HepG2 (cell line): ENCODE data around the gene NAT9. TPM values are rescaled to one million over a fixed set of nuclear protein-coding genes. Genes with fewer than 3 reads are reported as not detected.

Source experiments
- CENPX ChIP-seq: sonication (generic); formaldehyde crosslinking; IDR thresholded peaks from 2 replicates; pipeline ENCODE4 v1.9.0; 2021; ENCODE audit warnings: mild to moderate bottlenecking, missing genetic modification reagents, moderate library complexity
- KDM2A ChIP-seq: sonication (generic); formaldehyde crosslinking; IDR thresholded peaks from 2 replicates; pipeline ENCODE4 v1.4.0; 2020; ENCODE audit warnings: low read depth, missing genetic modification reagents, borderline replicate concordance
- MBD4 ChIP-seq: IDR thresholded peaks from 2 replicates; pipeline ENCODE4 v1.6.1; 2012; ENCODE audit warnings: low read length, inconsistent platforms, borderline replicate concordance
- MTA3 ChIP-seq: sonication (generic); formaldehyde crosslinking; IDR thresholded peaks from 2 replicates; pipeline ENCODE4 v1.4.0; 2020; ENCODE audit warnings: missing genetic modification reagents
- PRDM15 ChIP-seq: sonication (generic); formaldehyde crosslinking; IDR thresholded peaks from 2 replicates; pipeline ENCODE4 v1.4.0; 2020; ENCODE audit warnings: missing genetic modification reagents
- SP5 ChIP-seq: IDR thresholded peaks from 2 replicates; pipeline ENCODE4 v1.6.1; 2016; ENCODE audit warnings: low read depth, borderline replicate concordance
- YEATS2 ChIP-seq: sonication (generic); formaldehyde crosslinking; IDR thresholded peaks from 2 replicates; pipeline ENCODE4 v1.4.0; 2020; ENCODE audit warnings: missing genetic modification reagents, borderline replicate concordance
- YEATS4 ChIP-seq: sonication (generic); formaldehyde crosslinking; IDR thresholded peaks from 2 replicates; pipeline ENCODE4 v1.4.0; 2020; ENCODE audit warnings: missing genetic modification reagents, borderline replicate concordance
- ZKSCAN5 ChIP-seq: sonication (generic); formaldehyde crosslinking; IDR thresholded peaks from 2 replicates; pipeline ENCODE4 v1.5.1; 2020; ENCODE audit warnings: mild to moderate bottlenecking, missing genetic modification reagents
- ZNF138 ChIP-seq: sonication (generic); formaldehyde crosslinking; IDR thresholded peaks from 2 replicates; pipeline ENCODE4 v1.5.0; 2020; ENCODE audit warnings: mild to moderate bottlenecking, low read depth, missing genetic modification reagents
- ZNF350 ChIP-seq: sonication (generic); formaldehyde crosslinking; IDR thresholded peaks from 2 replicates; pipeline ENCODE4 v1.4.0; 2020; ENCODE audit warnings: mild to moderate bottlenecking, low read depth, missing genetic modification reagents, borderline replicate concordance
- polyA plus RNA-seq, 8 experiments: library from polyadenylated mRNA; depleted of rRNA in 3 of 8; stranded (reverse) in 7 of 8; unstranded in 1 of 8; fragments of >200 nt; fragmentation: Illumina TruSeq in 4 of 8; extraction: Trizol in 4 of 8; gene quantifications; 2 replicates each; pipeline versions ENCODE4 v1.2.1 to v1.2.3, GENCODE V29; 2011 to 2016; ENCODE audit warnings: low read depth in 4 of 8, missing spikeins in 1 of 8, mixed read lengths in 1 of 8; ENCODE audit not compliant: insufficient read depth in 1 of 8
- total RNA-seq, 5 experiments: library from RNA; depleted of rRNA; stranded (reverse); fragments of >200 nt; fragmentation: Illumina TruSeq; extraction: Trizol; gene quantifications; 2 replicates each; pipeline ENCODE4 v1.2.3, GENCODE V29; 2016; ENCODE audit warnings: low read depth in 1 of 5
- TF ChIP-seq, protein P1 (sequence below): sonication (generic); formaldehyde crosslinking; IDR thresholded peaks from 2 replicates; pipeline ENCODE4 v1.4.0; 2020; ENCODE audit warnings: mild to moderate bottlenecking, missing genetic modification reagents, borderline replicate concordance
- TF ChIP-seq, protein P2 (sequence below): sonication (generic); formaldehyde crosslinking; IDR thresholded peaks from 2 replicates; pipeline ENCODE4 v1.4.0; 2020; ENCODE audit warnings: mild to moderate bottlenecking, missing genetic modification reagents
- TF ChIP-seq, protein P3 (sequence below): sonication (generic); formaldehyde crosslinking; IDR thresholded peaks from 2 replicates; pipeline ENCODE4 v1.4.0; 2020; ENCODE audit warnings: mild to moderate bottlenecking, low read depth, missing genetic modification reagents
- TF ChIP-seq, protein P4 (sequence below): sonication (generic); formaldehyde crosslinking; IDR thresholded peaks from 2 replicates; pipeline ENCODE4 v1.4.0; 2020; ENCODE audit warnings: missing genetic modification reagents

NAT9 gene
- total and polyA plus RNA-seq, 2 of the 13 experiments (the other 11 are each of a cell fraction or from before 2014, with no cell fraction given) = 39.7 to 44.2 TPM

GRCh38 chr17:74770498-74771318, 5.4 kb downstream of the NAT9 start (continued):
- 0 out of 2 replicates have a peak, but pooled peaks have one; percentile 73 for TF ChIP-seq MBD4
- no peak; the same call in 1 of the 2 replicates for TF ChIP-seq SP5 (CRISPR knock-in tag)
- TF ChIP-seq, protein P1, sequence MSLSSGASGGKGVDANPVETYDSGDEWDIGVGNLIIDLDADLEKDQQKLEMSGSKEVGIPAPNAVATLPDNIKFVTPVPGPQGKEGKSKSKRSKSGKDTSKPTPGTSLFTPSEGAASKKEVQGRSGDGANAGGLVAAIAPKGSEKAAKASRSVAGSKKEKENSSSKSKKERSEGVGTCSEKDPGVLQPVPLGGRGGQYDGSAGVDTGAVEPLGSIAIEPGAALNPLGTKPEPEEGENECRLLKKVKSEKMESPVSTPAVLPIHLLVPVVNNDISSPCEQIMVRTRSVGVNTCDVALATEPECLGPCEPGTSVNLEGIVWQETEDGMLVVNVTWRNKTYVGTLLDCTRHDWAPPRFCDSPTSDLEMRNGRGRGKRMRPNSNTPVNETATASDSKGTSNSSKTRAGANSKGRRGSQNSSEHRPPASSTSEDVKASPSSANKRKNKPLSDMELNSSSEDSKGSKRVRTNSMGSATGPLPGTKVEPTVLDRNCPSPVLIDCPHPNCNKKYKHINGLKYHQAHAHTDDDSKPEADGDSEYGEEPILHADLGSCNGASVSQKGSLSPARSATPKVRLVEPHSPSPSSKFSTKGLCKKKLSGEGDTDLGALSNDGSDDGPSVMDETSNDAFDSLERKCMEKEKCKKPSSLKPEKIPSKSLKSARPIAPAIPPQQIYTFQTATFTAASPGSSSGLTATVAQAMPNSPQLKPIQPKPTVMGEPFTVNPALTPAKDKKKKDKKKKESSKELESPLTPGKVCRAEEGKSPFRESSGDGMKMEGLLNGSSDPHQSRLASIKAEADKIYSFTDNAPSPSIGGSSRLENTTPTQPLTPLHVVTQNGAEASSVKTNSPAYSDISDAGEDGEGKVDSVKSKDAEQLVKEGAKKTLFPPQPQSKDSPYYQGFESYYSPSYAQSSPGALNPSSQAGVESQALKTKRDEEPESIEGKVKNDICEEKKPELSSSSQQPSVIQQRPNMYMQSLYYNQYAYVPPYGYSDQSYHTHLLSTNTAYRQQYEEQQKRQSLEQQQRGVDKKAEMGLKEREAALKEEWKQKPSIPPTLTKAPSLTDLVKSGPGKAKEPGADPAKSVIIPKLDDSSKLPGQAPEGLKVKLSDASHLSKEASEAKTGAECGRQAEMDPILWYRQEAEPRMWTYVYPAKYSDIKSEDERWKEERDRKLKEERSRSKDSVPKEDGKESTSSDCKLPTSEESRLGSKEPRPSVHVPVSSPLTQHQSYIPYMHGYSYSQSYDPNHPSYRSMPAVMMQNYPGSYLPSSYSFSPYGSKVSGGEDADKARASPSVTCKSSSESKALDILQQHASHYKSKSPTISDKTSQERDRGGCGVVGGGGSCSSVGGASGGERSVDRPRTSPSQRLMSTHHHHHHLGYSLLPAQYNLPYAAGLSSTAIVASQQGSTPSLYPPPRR (CRISPR knock-in tag) = no peak; the same call in 1 of the 2 replicates
- TF ChIP-seq, protein P2, sequence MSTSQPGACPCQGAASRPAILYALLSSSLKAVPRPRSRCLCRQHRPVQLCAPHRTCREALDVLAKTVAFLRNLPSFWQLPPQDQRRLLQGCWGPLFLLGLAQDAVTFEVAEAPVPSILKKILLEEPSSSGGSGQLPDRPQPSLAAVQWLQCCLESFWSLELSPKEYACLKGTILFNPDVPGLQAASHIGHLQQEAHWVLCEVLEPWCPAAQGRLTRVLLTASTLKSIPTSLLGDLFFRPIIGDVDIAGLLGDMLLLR (CRISPR knock-in tag) = no peak
- no peak; the same call in 1 of the 2 replicates for TF ChIP-seq ZKSCAN5 (CRISPR knock-in tag)
- peak; percentile 70; the same call in 1 of the 2 replicates for TF ChIP-seq YEATS2
- peak; percentile 97 for TF ChIP-seq KDM2A (CRISPR knock-in tag)
- TF ChIP-seq, protein P3, sequence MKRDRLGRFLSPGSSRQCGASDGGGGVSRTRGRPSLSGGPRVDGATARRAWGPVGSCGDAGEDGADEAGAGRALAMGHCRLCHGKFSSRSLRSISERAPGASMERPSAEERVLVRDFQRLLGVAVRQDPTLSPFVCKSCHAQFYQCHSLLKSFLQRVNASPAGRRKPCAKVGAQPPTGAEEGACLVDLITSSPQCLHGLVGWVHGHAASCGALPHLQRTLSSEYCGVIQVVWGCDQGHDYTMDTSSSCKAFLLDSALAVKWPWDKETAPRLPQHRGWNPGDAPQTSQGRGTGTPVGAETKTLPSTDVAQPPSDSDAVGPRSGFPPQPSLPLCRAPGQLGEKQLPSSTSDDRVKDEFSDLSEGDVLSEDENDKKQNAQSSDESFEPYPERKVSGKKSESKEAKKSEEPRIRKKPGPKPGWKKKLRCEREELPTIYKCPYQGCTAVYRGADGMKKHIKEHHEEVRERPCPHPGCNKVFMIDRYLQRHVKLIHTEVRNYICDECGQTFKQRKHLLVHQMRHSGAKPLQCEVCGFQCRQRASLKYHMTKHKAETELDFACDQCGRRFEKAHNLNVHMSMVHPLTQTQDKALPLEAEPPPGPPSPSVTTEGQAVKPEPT (CRISPR knock-in tag) = no peak; the same call in 1 of the 2 replicates
- TF ChIP-seq MTA3 (CRISPR knock-in tag) = no peak
- 0 out of 2 replicates have a peak, but pooled peaks have one; percentile 40 for TF ChIP-seq ZNF138 (CRISPR knock-in tag)
- TF ChIP-seq, protein P4, sequence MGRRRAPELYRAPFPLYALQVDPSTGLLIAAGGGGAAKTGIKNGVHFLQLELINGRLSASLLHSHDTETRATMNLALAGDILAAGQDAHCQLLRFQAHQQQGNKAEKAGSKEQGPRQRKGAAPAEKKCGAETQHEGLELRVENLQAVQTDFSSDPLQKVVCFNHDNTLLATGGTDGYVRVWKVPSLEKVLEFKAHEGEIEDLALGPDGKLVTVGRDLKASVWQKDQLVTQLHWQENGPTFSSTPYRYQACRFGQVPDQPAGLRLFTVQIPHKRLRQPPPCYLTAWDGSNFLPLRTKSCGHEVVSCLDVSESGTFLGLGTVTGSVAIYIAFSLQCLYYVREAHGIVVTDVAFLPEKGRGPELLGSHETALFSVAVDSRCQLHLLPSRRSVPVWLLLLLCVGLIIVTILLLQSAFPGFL = no peak
- TF ChIP-seq PRDM15 (CRISPR knock-in tag) = no peak
- peak; percentile 54 for TF ChIP-seq ZNF350 (CRISPR knock-in tag)
- no peak for TF ChIP-seq CENPX (CRISPR knock-in tag)
- TF ChIP-seq YEATS4 (CRISPR knock-in tag) = no peak
